ENCODE results near the gene ZNF121.

The ZNF121 gene

GRCh38 chr19:9584073-9584833 is at the start of gene ZNF121:
Gene ZNF121 (minus strand): TSS chr19:9584504. CDS start chr19:9568097, 16,407 bp downstream.
- TF ChIP-seq EZH2 (IDR thresholded peaks at IDR 0.05) (no peak), FOXP2 (optimal IDR thresholded peaks at IDR 0.05; ENCODE audit: control extremely low read depth, extremely low read length, insufficient read depth) (no peak), POLR2AphosphoS5 (IDR thresholded peaks at IDR 0.05; ENCODE audit: borderline replicate concordance, low read depth, low read length) (peak; percentile 94)
- Histone ChIP-seq H3K4me3 (peak within 1 kb of the TSS; percentile 85), H3K9ac (ENCODE audit: insufficient read length) (peak within 1 kb of the TSS; percentile 91), H3K36me3 (ENCODE audit: insufficient read depth, low read length) (peaks cover 40% of the 10 kb centered on the region), H3K27ac (peak within 1 kb of the TSS; percentile 81), H3K9me3 (ENCODE audit: low read depth, low read length) (peaks cover 15% of the 10 kb centered on the region)
- DNase-seq (ENCODE audit: low read depth, low spot score): no peak

- H3K27ac ChIP-seq: no peak overlapping the region
Observed at GRCh38 chr19:9627856-9628255, 43.6 kb upstream of the ZNF121 start.

DNA sequence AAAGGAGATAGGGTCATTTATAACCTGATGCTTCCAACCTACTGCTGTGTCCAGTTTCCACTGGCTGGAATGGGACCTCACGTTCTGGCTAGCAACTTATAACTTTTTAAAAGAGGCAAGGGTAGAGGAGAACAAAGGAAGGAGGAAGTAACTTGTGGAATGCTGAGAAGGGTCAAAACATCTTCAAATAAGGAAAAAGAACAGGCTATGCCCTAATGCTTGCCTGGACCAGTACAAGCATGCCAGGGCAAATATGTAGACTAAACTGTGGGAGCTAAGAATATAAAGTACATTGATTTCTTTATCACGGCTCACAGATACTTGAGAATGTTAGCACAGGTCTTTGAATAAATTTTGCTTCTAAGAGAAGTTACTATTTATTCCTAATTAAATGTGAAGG is 38.2 kb upstream of the ZNF121 start:
- H3K9ac ChIP-seq (ENCODE audit: insufficient read length): no peak overlapping the region
- TF ChIP-seq FOXP2 (optimal IDR thresholded peaks at IDR 0.05; ENCODE audit: control extremely low read depth, extremely low read length, insufficient read depth) (no peak), EZH2 (IDR thresholded peaks at IDR 0.05) (no peak), POLR2AphosphoS5 (IDR thresholded peaks at IDR 0.05; ENCODE audit: borderline replicate concordance, low read depth, low read length) (no peak)

More at GRCh38 chr19:9627856-9628255, 43.6 kb upstream of the ZNF121 start:
- H3K9ac ChIP-seq (ENCODE audit: insufficient read length): no peak overlapping the region
- TF ChIP-seq FOXP2 (optimal IDR thresholded peaks at IDR 0.05; ENCODE audit: control extremely low read depth, extremely low read length, insufficient read depth): no peak
- no peak for TF ChIP-seq POLR2AphosphoS5 (IDR thresholded peaks at IDR 0.05; ENCODE audit: borderline replicate concordance, low read depth, low read length)
- TF ChIP-seq EZH2 (IDR thresholded peaks at IDR 0.05): no peak
- peaks cover 1% of the 10 kb centered on the region; the same call in 1 of the 2 replicates for H3K36me3 ChIP-seq (ENCODE audit: insufficient read depth, low read length)
- H3K4me3 ChIP-seq: no peak overlapping the region
- no peaks in the 10 kb centered on the region for H3K9me3 ChIP-seq (ENCODE audit: low read depth, low read length)
- DNase-seq (ENCODE audit: low read depth, low spot score): no peak

GRCh38 chr19:9621156-9622037 is 37.1 kb upstream of the ZNF121 start, which contains the start of gene ZNF561:
Gene ZNF561 (minus strand): TSS chr19:9621232. CDS start chr19:9619456, 1,776 bp downstream.
- TF ChIP-seq FOXP2 (optimal IDR thresholded peaks at IDR 0.05; ENCODE audit: control extremely low read depth, extremely low read length, insufficient read depth): no peak
- no peak for TF ChIP-seq EZH2 (IDR thresholded peaks at IDR 0.05)
- peak; percentile 73; the same call in 1 of the 2 replicates for TF ChIP-seq POLR2AphosphoS5 (IDR thresholded peaks at IDR 0.05; ENCODE audit: borderline replicate concordance, low read depth, low read length)
- peak within 1 kb of the TSS; percentile 96 for H3K9ac ChIP-seq (ENCODE audit: insufficient read length)
- H3K27ac ChIP-seq: peak within 1 kb of the TSS; percentile 95
- peak within 1 kb of the TSS; percentile 85 for H3K4me3 ChIP-seq
- H3K9me3 ChIP-seq (ENCODE audit: low read depth, low read length): no peaks in the 10 kb centered on the region
- H3K36me3 ChIP-seq (ENCODE audit: insufficient read depth, low read length): peaks cover 30% of the 10 kb centered on the region
- peak; percentile 66 for DNase-seq (ENCODE audit: low read depth, low spot score)

More for the DNA sequence above, 38.2 kb upstream of the ZNF121 start:
- no peak overlapping the region for H3K27ac ChIP-seq
- no peak for DNase-seq (ENCODE audit: low read depth, low spot score)
- H3K36me3 ChIP-seq (ENCODE audit: insufficient read depth, low read length): peaks cover 19% of the 10 kb centered on the region
- H3K9me3 ChIP-seq (ENCODE audit: low read depth, low read length): no peaks in the 10 kb centered on the region
- H3K4me3 ChIP-seq: no peak overlapping the region

DNA sequence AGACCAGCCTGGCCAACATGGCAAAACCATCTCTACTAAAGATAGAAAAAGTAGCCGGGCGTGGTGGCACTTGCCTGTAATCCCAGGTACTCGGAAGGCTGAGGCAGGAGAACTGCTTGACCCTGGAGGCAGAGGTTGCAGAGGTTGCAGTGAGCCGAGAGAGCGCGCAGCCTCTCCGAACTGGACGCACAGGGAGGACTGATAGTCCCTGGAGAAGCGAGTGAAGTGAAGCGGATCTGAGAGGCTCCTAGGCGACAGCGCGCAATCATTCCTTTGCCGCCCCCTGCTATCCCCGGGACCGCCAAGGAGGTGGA is 36.5 kb upstream of the ZNF121 start:
- Histone ChIP-seq H3K9me3 (ENCODE audit: low read depth, low read length) (no peaks in the 10 kb centered on the region), H3K9ac (ENCODE audit: insufficient read length) (peak overlapping the region; percentile 96), H3K27ac (peak overlapping the region; percentile 95), H3K36me3 (ENCODE audit: insufficient read depth, low read length) (peaks cover 35% of the 10 kb centered on the region), H3K4me3 (peak overlapping the region; percentile 85)
- DNase-seq (ENCODE audit: low read depth, low spot score): no peak
- TF ChIP-seq EZH2 (IDR thresholded peaks at IDR 0.05) (no peak), POLR2AphosphoS5 (IDR thresholded peaks at IDR 0.05; ENCODE audit: borderline replicate concordance, low read depth, low read length) (no peak), FOXP2 (optimal IDR thresholded peaks at IDR 0.05; ENCODE audit: control extremely low read depth, extremely low read length, insufficient read depth) (no peak)

GRCh38 chr19:9615844-9616243 is 31.5 kb upstream of the ZNF121 start:
- H3K4me3 ChIP-seq: no peak overlapping the region
- TF ChIP-seq POLR2AphosphoS5 (IDR thresholded peaks at IDR 0.05; ENCODE audit: borderline replicate concordance, low read depth, low read length): no peak
- TF ChIP-seq EZH2 (IDR thresholded peaks at IDR 0.05): no peak
- TF ChIP-seq FOXP2 (optimal IDR thresholded peaks at IDR 0.05; ENCODE audit: control extremely low read depth, extremely low read length, insufficient read depth): no peak
- H3K36me3 ChIP-seq (ENCODE audit: insufficient read depth, low read length): peaks cover 85% of the 10 kb centered on the region
- no peak for DNase-seq (ENCODE audit: low read depth, low spot score)
- H3K9ac ChIP-seq (ENCODE audit: insufficient read length): no peak overlapping the region
- H3K9me3 ChIP-seq (ENCODE audit: low read depth, low read length): peaks cover 16% of the 10 kb centered on the region
- H3K27ac ChIP-seq: no peak overlapping the region

DNA sequence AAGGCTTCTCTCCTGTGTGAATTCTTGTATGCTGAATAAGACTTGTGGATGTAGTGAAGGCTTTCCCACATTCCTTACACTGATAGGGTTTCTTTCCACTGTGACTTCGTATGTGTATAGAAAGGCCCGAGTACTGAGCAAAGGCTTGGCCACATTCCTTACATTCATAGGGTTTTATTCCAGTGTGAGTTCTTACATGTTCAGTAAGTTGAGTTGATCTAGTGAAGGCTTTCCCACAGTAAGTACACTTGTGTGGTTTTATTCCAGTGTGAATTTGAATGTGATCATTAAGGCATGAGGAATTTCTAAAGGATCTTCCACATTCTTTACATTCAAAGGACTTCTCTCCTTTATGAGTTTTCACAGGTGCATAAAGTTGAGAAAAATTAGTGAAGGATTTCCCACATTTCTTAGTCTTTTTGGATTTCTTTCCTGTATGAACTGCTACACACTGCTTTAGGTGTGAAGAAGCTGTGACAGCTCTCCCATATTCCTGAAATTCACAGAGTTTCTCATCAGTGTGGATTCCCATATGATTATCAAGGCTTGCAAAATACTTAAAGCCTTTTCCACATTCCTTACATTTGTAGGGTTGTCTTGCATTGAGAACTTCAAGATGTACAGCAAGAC is 26.3 kb upstream of the ZNF121 start:
- H3K9me3 ChIP-seq (ENCODE audit: low read depth, low read length): peaks cover 27% of the 10 kb centered on the region
- TF ChIP-seq FOXP2 (optimal IDR thresholded peaks at IDR 0.05; ENCODE audit: control extremely low read depth, extremely low read length, insufficient read depth) (no peak), EZH2 (IDR thresholded peaks at IDR 0.05) (no peak), POLR2AphosphoS5 (IDR thresholded peaks at IDR 0.05; ENCODE audit: borderline replicate concordance, low read depth, low read length) (no peak)
- H3K4me3 ChIP-seq: no peak overlapping the region
- H3K9ac ChIP-seq (ENCODE audit: insufficient read length): no peak overlapping the region
- peaks cover 73% of the 10 kb centered on the region for H3K36me3 ChIP-seq (ENCODE audit: insufficient read depth, low read length)
- no peak overlapping the region for H3K27ac ChIP-seq
- DNase-seq (ENCODE audit: low read depth, low spot score): no peak

All from SK-N-MC (cell line).